ENCODE data around the gene ACSS1. TPM values are rescaled to one million over a fixed set of nuclear protein-coding genes. Genes with fewer than 3 reads are reported as not detected.

Gene ACSS1
- total and polyA plus RNA-seq, 2 experiments from 2014 or later: 1.3 to 4.1 TPM

DNA sequence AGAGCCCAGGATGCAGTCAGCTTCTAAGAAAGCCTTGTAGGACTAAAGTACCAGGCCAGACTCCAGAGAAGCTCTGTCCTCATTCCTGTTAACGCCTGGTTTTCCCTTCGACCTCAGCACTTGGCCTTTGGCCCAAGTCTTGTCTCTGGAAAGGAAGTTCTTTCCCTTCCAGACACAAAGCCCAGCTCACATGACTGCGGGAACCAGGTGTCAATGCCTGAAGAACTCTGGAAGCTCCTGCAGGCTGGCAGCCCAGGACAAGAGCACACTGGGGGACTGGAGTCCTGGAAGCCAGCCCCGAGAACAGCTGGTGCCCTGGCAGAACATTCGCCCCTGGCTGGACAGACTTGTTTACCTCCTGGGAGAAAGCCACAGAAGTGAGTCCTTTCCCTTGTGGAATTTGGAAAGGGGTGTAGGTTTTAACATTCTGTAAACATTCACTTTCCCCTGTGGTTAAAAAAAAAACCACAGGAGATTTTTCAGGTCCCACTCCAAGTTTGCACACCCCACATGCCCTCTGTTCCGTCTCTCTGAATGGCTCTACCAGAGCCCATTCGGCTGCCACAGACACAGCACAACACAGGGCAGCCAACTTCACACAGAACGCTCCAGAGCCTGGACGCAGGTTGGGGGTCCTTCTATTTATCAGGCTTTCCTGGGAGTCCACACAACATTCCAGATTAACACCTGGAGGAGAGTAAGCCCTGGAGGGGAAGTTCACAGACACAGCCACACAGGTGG is 18.1 kb downstream of the ACSS1 start:
- no peak overlapping the region for H3K27ac ChIP-seq (ENCODE audit: low read depth)

More for the DNA sequence above, 18.1 kb downstream of the ACSS1 start:
- Mint-ChIP-seq H3K27me3 (ENCODE audit: insufficient read depth, low read depth, poor library complexity) (peaks cover 12% of the 10 kb centered on the region), H3K27ac (no peak overlapping the region), H3K36me3 (ENCODE audit: low read depth) (no peaks in the 10 kb centered on the region), H3K9me3 (no peaks in the 10 kb centered on the region; the same call in 2 of the 3 replicates), H3K4me3 (no peak overlapping the region), H3K4me1 (peaks cover 5% of the 10 kb centered on the region; the same call in 1 of the 3 replicates)
- ATAC-seq (no peak), DNase-seq (ENCODE audit: low spot score) (no peak)
- no peaks in the 10 kb centered on the region for H3K4me1 ChIP-seq (ENCODE audit: insufficient read depth)
- no peak overlapping the region for H2AFZ ChIP-seq
- no peak overlapping the region for H3K4me3 ChIP-seq
- TF ChIP-seq, protein P1, sequence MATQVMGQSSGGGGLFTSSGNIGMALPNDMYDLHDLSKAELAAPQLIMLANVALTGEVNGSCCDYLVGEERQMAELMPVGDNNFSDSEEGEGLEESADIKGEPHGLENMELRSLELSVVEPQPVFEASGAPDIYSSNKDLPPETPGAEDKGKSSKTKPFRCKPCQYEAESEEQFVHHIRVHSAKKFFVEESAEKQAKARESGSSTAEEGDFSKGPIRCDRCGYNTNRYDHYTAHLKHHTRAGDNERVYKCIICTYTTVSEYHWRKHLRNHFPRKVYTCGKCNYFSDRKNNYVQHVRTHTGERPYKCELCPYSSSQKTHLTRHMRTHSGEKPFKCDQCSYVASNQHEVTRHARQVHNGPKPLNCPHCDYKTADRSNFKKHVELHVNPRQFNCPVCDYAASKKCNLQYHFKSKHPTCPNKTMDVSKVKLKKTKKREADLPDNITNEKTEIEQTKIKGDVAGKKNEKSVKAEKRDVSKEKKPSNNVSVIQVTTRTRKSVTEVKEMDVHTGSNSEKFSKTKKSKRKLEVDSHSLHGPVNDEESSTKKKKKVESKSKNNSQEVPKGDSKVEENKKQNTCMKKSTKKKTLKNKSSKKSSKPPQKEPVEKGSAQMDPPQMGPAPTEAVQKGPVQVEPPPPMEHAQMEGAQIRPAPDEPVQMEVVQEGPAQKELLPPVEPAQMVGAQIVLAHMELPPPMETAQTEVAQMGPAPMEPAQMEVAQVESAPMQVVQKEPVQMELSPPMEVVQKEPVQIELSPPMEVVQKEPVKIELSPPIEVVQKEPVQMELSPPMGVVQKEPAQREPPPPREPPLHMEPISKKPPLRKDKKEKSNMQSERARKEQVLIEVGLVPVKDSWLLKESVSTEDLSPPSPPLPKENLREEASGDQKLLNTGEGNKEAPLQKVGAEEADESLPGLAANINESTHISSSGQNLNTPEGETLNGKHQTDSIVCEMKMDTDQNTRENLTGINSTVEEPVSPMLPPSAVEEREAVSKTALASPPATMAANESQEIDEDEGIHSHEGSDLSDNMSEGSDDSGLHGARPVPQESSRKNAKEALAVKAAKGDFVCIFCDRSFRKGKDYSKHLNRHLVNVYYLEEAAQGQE (IDR thresholded peaks at IDR 0.05; ENCODE audit: unreplicated experiment): no peak
- TF ChIP-seq CREB1 (CRISPR knock-in tag; IDR thresholded peaks at IDR 0.05; ENCODE audit: low read depth) (no peak), ZNF462 (CRISPR knock-in tag; IDR thresholded peaks at IDR 0.05) (no peak), EZH2 (IDR thresholded peaks at IDR 0.05; ENCODE audit: low read depth, unreplicated experiment) (no peak), POLR2AphosphoS5 (IDR thresholded peaks at IDR 0.05; ENCODE audit: low read depth) (no peak), ZNF331 (CRISPR knock-in tag; IDR thresholded peaks at IDR 0.05; ENCODE audit: low read depth) (no peak), STAT1 (IDR thresholded peaks at IDR 0.05; ENCODE audit: unreplicated experiment) (no peak), ETS1 (IDR thresholded peaks at IDR 0.05) (no peak), EZH2phosphoT487 (IDR thresholded peaks at IDR 0.05; ENCODE audit: unreplicated experiment) (no peak), ZNF114 (CRISPR knock-in tag; IDR thresholded peaks at IDR 0.05) (no peak), JUNB (IDR thresholded peaks at IDR 0.05; ENCODE audit: unreplicated experiment) (no peak), NANOG (IDR thresholded peaks at IDR 0.05; ENCODE audit: borderline replicate concordance) (no peak)
- TF ChIP-seq, protein P2, sequence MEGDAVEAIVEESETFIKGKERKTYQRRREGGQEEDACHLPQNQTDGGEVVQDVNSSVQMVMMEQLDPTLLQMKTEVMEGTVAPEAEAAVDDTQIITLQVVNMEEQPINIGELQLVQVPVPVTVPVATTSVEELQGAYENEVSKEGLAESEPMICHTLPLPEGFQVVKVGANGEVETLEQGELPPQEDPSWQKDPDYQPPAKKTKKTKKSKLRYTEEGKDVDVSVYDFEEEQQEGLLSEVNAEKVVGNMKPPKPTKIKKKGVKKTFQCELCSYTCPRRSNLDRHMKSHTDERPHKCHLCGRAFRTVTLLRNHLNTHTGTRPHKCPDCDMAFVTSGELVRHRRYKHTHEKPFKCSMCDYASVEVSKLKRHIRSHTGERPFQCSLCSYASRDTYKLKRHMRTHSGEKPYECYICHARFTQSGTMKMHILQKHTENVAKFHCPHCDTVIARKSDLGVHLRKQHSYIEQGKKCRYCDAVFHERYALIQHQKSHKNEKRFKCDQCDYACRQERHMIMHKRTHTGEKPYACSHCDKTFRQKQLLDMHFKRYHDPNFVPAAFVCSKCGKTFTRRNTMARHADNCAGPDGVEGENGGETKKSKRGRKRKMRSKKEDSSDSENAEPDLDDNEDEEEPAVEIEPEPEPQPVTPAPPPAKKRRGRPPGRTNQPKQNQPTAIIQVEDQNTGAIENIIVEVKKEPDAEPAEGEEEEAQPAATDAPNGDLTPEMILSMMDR (conservative IDR thresholded peaks at IDR 0.05; ENCODE audit: low read depth in 2 of 2): no peak
- H3K27me3 ChIP-seq (ENCODE audit: insufficient read depth): no peaks in the 10 kb centered on the region
- H4K20me1 ChIP-seq (replicated peaks; ENCODE audit: insufficient read depth): no peaks in the 10 kb centered on the region
- no peaks in the 10 kb centered on the region for H3K36me3 ChIP-seq (ENCODE audit: insufficient read depth)
- H3F3A ChIP-seq (replicated peaks; ENCODE audit: low read depth): no peaks in the 10 kb centered on the region
- no peaks in the 10 kb centered on the region for H3K9me2 ChIP-seq (ENCODE audit: insufficient read depth)
- no peaks in the 10 kb centered on the region for H3K79me2 ChIP-seq (replicated peaks; ENCODE audit: insufficient read depth)
- no peak overlapping the region for H3K4me2 ChIP-seq
